Suprapubic skin (tissue), 4 donors: ENCODE data around the gene UCK2.

Experiments
- CTCF ChIP-seq, 2 donors: fragments of 200-600 bp in 1 of 2; fragments of 450-650 bp in 1 of 2; sonication (generic) in 1 of 2; IDR thresholded peaks; one replicate each; pipeline ENCODE4 v1.5.1; 2016 to 2019; ENCODE audit warnings: antibody characterized with exemption in 2 of 2, mild to moderate bottlenecking in 1 of 2, moderate library complexity in 1 of 2
- POLR2A ChIP-seq, 2 donors: fragments of 450-650 bp; IDR thresholded peaks; one replicate each; pipeline ENCODE4 v1.6.1; 2017; ENCODE audit warnings: antibody characterized with exemption in 2 of 2, mild to moderate bottlenecking in 2 of 2, moderate library complexity in 2 of 2
- POLR2AphosphoS5 ChIP-seq, 3 donors: sonication (generic); formaldehyde crosslinking; IDR thresholded peaks; one replicate each; pipeline ENCODE4 v1.6.1; 2017; ENCODE audit warnings: antibody characterized with exemption in 3 of 3

GRCh38 chr1:165960881-165961280 lies 133.5 kb downstream of the UCK2 start:
- TF ChIP-seq POLR2A (IDR thresholded peaks at IDR 0.05), result no peak
- no peak for TF ChIP-seq CTCF (IDR thresholded peaks at IDR 0.05)
- TF ChIP-seq POLR2AphosphoS5 (IDR thresholded peaks at IDR 0.05), result no peak
